ENCODE results near the gene MNT.

DNA sequence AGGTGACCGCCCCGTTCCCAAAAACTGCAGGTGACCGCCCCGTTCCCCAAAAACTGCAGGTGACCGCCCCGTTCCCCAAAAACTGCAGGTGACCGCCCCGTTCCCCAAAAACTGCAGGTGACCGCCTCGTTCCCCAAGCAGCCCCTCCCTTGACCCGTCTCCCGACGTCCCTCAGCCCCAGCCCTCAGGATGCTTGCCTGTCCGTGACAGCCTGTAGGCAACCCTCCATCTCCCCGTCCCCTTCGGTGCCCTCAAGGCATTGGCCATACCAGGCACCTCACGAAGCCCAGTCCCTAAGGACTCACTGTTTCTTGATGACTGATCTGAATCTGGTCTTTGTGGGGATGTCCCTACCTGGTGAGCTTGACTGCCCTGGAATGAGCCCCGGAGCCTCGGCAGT lies 38.4 kb downstream of the MNT start:
- no peak for TF ChIP-seq POLR2AphosphoS5 (IDR thresholded peaks at IDR 0.05)
- TF ChIP-seq, protein P1, sequence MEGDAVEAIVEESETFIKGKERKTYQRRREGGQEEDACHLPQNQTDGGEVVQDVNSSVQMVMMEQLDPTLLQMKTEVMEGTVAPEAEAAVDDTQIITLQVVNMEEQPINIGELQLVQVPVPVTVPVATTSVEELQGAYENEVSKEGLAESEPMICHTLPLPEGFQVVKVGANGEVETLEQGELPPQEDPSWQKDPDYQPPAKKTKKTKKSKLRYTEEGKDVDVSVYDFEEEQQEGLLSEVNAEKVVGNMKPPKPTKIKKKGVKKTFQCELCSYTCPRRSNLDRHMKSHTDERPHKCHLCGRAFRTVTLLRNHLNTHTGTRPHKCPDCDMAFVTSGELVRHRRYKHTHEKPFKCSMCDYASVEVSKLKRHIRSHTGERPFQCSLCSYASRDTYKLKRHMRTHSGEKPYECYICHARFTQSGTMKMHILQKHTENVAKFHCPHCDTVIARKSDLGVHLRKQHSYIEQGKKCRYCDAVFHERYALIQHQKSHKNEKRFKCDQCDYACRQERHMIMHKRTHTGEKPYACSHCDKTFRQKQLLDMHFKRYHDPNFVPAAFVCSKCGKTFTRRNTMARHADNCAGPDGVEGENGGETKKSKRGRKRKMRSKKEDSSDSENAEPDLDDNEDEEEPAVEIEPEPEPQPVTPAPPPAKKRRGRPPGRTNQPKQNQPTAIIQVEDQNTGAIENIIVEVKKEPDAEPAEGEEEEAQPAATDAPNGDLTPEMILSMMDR (IDR thresholded peaks at IDR 0.05): no peak
